VCaP (cell line): ENCODE data around the gene RNASEL.

Experiments used
- H3K27ac ChIP-seq: fragments of 450-650 bp; 2 replicates; pipeline ENCODE4 v1.5.1; 2017
- CTCF ChIP-seq: fragments of 450-650 bp; conservative IDR thresholded peaks from 2 replicates; pipeline ENCODE4 v1.5.1; 2017; ENCODE audit warnings: mild to moderate bottlenecking, moderate library complexity

The RNASEL gene

GRCh38 chr1:182631954-182632353 is 42.9 kb upstream of the RNASEL start:
- no peak overlapping the region for H3K27ac ChIP-seq
- TF ChIP-seq CTCF, result no peak

DNA sequence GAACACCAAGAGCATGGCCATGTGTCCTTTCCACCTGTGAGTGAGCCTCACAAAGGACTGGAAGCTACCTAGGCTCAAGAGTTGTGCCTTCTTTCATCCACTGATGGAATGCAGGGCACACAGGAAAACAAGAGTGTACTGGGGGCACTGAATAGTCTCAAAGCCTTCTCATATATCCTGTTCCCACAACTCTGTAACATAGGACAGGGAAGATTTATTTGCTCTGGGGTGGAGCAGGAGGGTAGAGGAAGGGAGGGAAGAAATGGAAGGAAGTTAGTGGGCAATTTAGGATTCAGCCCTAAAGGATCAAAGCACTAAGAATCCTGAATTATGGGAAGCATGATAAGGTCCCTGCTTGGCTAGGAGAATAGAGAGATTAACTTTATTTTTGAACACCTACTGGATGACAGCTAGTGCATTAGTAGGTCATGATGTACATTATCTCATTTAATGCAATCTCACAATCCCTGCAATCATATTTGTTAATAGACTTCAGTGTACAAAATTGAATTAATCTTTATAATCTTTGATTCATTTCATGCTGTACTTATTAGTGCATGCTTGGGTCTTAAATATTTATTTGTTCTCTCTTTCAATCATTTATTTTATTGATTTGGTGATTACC is 42.1 kb upstream of the RNASEL start:
- TF ChIP-seq CTCF, result no peak
- H3K27ac ChIP-seq, result no peak overlapping the region

GRCh38 chr1:182630586-182630985 is 41.5 kb upstream of the RNASEL start:
- TF ChIP-seq CTCF, result no peak
- H3K27ac ChIP-seq, result no peak overlapping the region

DNA sequence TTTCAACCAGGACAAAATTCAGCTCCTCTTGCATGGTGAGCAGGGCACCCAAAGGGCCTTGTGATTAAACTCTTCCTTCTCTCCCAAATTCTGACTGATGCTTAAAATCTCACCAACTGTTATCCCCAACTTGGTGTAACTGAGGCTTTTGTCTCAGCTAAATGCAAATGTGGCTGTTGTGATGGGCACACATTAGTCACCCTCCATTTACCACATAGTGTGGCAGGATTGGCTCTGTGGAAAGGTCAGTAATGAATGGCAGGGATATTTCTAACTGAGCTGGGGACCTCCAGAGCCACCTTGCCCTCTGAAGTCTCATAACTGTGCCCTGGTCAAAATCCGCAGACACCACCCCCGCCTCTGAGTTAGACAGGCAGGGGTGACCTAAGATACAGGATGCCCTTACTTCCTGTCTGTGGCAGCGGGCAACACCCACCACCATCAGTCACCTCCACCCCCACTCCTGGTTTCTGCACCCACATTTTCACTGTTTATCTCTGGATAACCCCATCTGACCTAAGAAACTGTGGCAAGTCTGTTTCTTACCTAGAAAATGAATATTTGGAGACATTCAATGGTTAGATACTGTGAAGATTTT is 40.5 kb upstream of the RNASEL start:
- H3K27ac ChIP-seq, result no peak overlapping the region
- no peak for TF ChIP-seq CTCF

- no peak overlapping the region for H3K27ac ChIP-seq
- TF ChIP-seq CTCF, result no peak
These were observed 40.0 kb upstream of the RNASEL start for GRCh38 chr1:182629080-182629479.

DNA sequence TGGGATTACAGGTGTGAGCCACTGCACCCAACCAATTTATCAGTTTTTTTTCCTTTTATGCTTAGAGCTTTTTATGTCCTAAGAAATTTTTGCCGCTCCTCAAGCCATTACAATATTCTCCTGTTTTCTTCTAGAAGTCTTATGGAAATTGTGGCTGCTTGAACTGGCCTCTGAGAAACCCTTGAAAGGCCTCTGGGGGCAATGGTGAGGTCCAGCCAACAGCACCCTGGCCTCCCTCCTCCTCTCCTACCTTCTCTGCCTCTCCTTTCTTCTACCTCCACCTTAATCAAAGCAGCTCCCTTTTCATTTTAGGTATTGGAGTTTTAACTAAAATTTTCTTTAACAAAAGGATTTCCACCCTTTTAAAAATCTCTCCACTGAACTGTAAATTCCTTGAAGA is 39.6 kb upstream of the RNASEL start:
- TF ChIP-seq CTCF, result no peak
- H3K27ac ChIP-seq, result no peak overlapping the region

GRCh38 chr1:182627622-182628021 is 38.6 kb upstream of the RNASEL start:
- no peak overlapping the region for H3K27ac ChIP-seq
- no peak for TF ChIP-seq CTCF
